GM23248 (cell line): ENCODE results near the gene MAP2K1. TPM values are rescaled to one million over a fixed set of nuclear protein-coding genes. Genes with fewer than 3 reads are reported as not detected.

Experiments used
- DNase-seq: peaks from one replicate; pipeline ENCODE4 v3.0.0-alpha.2; 2015
- H2AFZ ChIP-seq: fragments of 200-600 bp; sonication (generic); 2 replicates; pipeline ENCODE4 v1.6.1; 2016; ENCODE audit warnings: antibody characterized with exemption
- H3F3A ChIP-seq: fragments of 200-600 bp; sonication (generic); 2 replicates; pipeline ENCODE4 v1.6.1; 2016; ENCODE audit warnings: mild to moderate bottlenecking, antibody characterized with exemption, mixed run types; ENCODE audit not compliant: insufficient read depth
- H3K27ac ChIP-seq: fragments of 200-600 bp; sonication (generic); 2 replicates; pipeline ENCODE4 v1.5.1; 2016; ENCODE audit warnings: mild to moderate bottlenecking
- H3K27me3 ChIP-seq: fragments of 200-600 bp; sonication (generic); replicated peaks from 2 replicates; pipeline ENCODE4 v1.6.1; 2016; ENCODE audit warnings: mild to moderate bottlenecking; ENCODE audit not compliant: insufficient read depth
- H3K36me3 ChIP-seq: fragments of 200-600 bp; sonication (generic); 2 replicates; pipeline ENCODE4 v1.6.1; 2016; ENCODE audit warnings: low read depth, mild to moderate bottlenecking
- H3K4me1 ChIP-seq: fragments of 200-600 bp; sonication (generic); 2 replicates; pipeline ENCODE4 v1.6.1; 2016; ENCODE audit warnings: mild to moderate bottlenecking; ENCODE audit not compliant: insufficient read depth
- H3K4me2 ChIP-seq: fragments of 200-600 bp; sonication (generic); one replicate; pipeline ENCODE4 v1.6.1; 2016; ENCODE audit warnings: mild to moderate bottlenecking; ENCODE audit not compliant: unreplicated experiment
- H3K4me3 ChIP-seq: fragments of 200-600 bp; sonication (generic); 2 replicates; pipeline ENCODE4 v1.5.1; 2016; ENCODE audit warnings: mild to moderate bottlenecking
- H3K79me2 ChIP-seq: fragments of 200-600 bp; sonication (generic); 2 replicates; pipeline ENCODE4 v1.6.1; 2016; ENCODE audit warnings: mild to moderate bottlenecking; ENCODE audit not compliant: insufficient read depth
- H3K9ac ChIP-seq: fragments of 200-600 bp; sonication (generic); 2 replicates; pipeline ENCODE4 v1.6.1; 2016; ENCODE audit warnings: mild to moderate bottlenecking
- H3K9me2 ChIP-seq: fragments of 200-600 bp; sonication (generic); 2 replicates; pipeline ENCODE4 v1.6.1; 2016; ENCODE audit warnings: mixed run types, mild to moderate bottlenecking, moderate library complexity; ENCODE audit not compliant: insufficient read depth
- H3K9me3 ChIP-seq: fragments of 200-600 bp; sonication (generic); one replicate; pipeline ENCODE4 v1.6.1; 2017; ENCODE audit warnings: low read depth
- H4K20me1 ChIP-seq: fragments of 200-600 bp; sonication (generic); 2 replicates; pipeline ENCODE4 v1.6.0; 2016; ENCODE audit not compliant: insufficient read depth
- EZH2 ChIP-seq: fragments of 200-600 bp; sonication (generic); IDR thresholded peaks from 2 replicates; pipeline ENCODE4 v1.6.1; 2018; ENCODE audit warnings: antibody characterized with exemption, mild to moderate bottlenecking; ENCODE audit not compliant: insufficient read depth, poor library complexity, severe bottlenecking
- EZH2phosphoT487 ChIP-seq: fragments of 200-600 bp; sonication (generic); IDR thresholded peaks from 2 replicates; pipeline ENCODE4 v1.6.1; 2018; ENCODE audit warnings: antibody characterized with exemption, moderate library complexity, mild to moderate bottlenecking, low read depth; ENCODE audit not compliant: insufficient read depth
- WGBS, 2 experiments: methylation state at CpG; one replicate each; pipeline ENCODE4 v1.1.6; 2015 to 2017; ENCODE audit warnings: low lambda C conversion rate in 2 of 2, low coverage in 1 of 2; ENCODE audit errors: missing lambda C conversion rate in 2 of 2; 5-methylcytosine and 5-hydroxymethylcytosine counted together
- in situ Hi-C: fragments of 300-500 bp; cut with MboI; formaldehyde crosslinking; loops from 2 replicates; pipeline ENCODE4 v1.15.0; 2020
- polyA plus RNA-seq: library from polyadenylated mRNA; unstranded; fragments of >200 nt; fragmentation: Nextera tagmentation; extraction: Ambion mirVana; gene quantifications from 2 replicates; pipeline ENCODE4 v1.2.1, GENCODE V29; 2016
- total RNA-seq: library from RNA; depleted of rRNA; stranded (reverse); fragments of >200 nt; shearing (Covaris generic); gene quantifications from 2 replicates; pipeline ENCODE4 v1.2.3, GENCODE V29; 2014

Gene MAP2K1
- total and polyA plus RNA-seq, 2 experiments from 2014 or later = 55.7 to 56.2 TPM

- in situ Hi-C loops = no loop called here
- Histone ChIP-seq H3K4me2 (no peak overlapping the region), H4K20me1 (no peaks in the 10 kb centered on the region), H3K4me1 (peaks cover 11% of the 10 kb centered on the region; the same call in 1 of the 2 replicates), H3K4me3 (no peak overlapping the region), H3K36me3 (peaks cover 3% of the 10 kb centered on the region; the same call in 1 of the 2 replicates), H2AFZ (no peak overlapping the region), H3K9me2 (no peaks in the 10 kb centered on the region), H3K27ac (no peak overlapping the region), H3K79me2 (peaks cover 12% of the 10 kb centered on the region; the same call in 1 of the 2 replicates), H3K9ac (no peak overlapping the region), H3K27me3 (no peaks in the 10 kb centered on the region), H3F3A (no peaks in the 10 kb centered on the region), H3K9me3 (no peaks in the 10 kb centered on the region)
- TF ChIP-seq EZH2 = no peak
- no peak for TF ChIP-seq EZH2phosphoT487
- DNase-seq = no peak
- 83 to 88% methylated on average over 2 of the region's 2 CpGs for WGBS, 2 experiments
Measured at GRCh38 chr15:66477011-66477410, 90.3 kb downstream of the MAP2K1 start.

GRCh38 chr15:66480267-66480666 is 93.6 kb downstream of the MAP2K1 start:
- in situ Hi-C loops = no loop called here
- Histone ChIP-seq H3K9me3 (no peaks in the 10 kb centered on the region), H3K27me3 (no peaks in the 10 kb centered on the region), H3K79me2 (peaks cover 6% of the 10 kb centered on the region; the same call in 1 of the 2 replicates), H2AFZ (no peak overlapping the region), H3K4me3 (no peak overlapping the region), H3K4me2 (no peak overlapping the region), H3F3A (0 out of 2 replicates have a peak, but pooled peaks cover 8% of the 10 kb centered on the region), H3K4me1 (peaks cover 8% of the 10 kb centered on the region; the same call in 1 of the 2 replicates), H3K9ac (no peak overlapping the region), H3K27ac (no peak overlapping the region), H3K9me2 (no peaks in the 10 kb centered on the region), H4K20me1 (no peaks in the 10 kb centered on the region; the same call in 1 of the 2 replicates), H3K36me3 (peaks cover 5% of the 10 kb centered on the region; the same call in 1 of the 2 replicates)
- TF ChIP-seq EZH2phosphoT487 (no peak), EZH2 (no peak)
- WGBS, 2 experiments = 97 to 99% methylated on average over 6 of the region's 6 CpGs
- DNase-seq = no peak

DNA sequence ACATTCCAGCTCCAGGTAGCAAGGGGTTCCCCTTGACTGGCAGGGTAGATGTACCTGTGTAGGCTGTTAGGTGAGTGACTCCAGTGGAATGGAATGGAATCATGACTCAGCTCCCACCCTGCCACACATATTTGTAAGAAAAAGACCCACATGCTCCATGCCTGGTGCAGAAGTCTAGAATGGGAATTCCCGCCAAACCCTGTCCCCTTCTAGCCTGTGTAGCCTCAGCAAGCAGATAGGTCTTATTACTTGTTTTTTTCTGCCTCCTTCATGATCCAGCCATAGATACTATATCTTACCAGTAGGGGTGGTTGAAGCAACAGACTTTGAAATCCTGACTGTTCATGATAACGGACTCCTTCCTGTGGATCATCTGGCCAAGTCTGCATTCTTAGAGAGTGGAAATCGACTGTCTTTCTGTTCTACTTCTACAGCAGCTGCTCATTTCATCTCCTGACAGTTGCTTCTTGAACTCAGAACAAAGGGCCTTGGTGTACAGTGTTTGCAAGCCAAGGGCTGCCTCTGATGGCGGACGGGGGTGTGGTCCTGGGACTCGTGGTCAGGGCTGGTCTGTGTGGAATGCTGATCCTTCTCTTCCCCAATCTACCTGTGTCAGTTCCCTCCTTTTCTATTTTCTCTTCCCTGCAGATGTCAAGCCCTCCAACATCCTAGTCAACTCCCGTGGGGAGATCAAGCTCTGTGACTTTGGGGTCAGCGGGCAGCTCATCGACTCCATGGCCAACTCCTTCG is 94.6 kb downstream of the MAP2K1 start:
- Histone ChIP-seq H3K27ac (no peak overlapping the region), H4K20me1 (no peaks in the 10 kb centered on the region; the same call in 1 of the 2 replicates), H3K4me2 (no peak overlapping the region), H3K9me2 (no peaks in the 10 kb centered on the region), H3K27me3 (no peaks in the 10 kb centered on the region), H3F3A (0 out of 2 replicates have a peak, but pooled peaks cover 8% of the 10 kb centered on the region), H3K9me3 (no peaks in the 10 kb centered on the region), H2AFZ (no peak overlapping the region), H3K4me1 (peaks cover 8% of the 10 kb centered on the region; the same call in 1 of the 2 replicates), H3K9ac (no peak overlapping the region), H3K79me2 (no peaks in the 10 kb centered on the region; the same call in 1 of the 2 replicates), H3K36me3 (peaks cover 8% of the 10 kb centered on the region; the same call in 1 of the 2 replicates), H3K4me3 (no peak overlapping the region)
- TF ChIP-seq EZH2phosphoT487 = no peak
- TF ChIP-seq EZH2 = no peak
- 97 to 98% methylated on average over 10 of the region's 10 CpGs for WGBS, 2 experiments
- in situ Hi-C loops = no loop called here
- no peak for DNase-seq

DNA sequence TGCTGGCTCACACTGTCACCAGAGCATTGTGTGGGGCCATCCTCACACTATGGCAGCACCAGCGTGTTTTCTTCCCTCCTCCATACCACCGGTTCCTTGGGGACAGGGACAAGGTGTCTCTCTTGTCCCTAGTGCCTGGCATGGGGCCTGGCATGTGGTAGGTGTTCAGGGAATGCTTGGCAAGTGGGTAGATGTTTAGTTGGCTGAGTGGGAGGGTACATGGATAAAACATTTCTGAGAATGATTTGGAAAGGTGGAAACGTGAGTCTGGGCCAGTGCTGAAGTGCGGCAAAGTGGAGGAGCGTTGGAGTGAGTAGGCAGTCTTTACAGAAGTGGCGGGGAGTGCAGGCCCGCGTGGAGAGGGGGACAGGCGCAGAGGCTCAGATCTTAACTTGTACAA is 95.8 kb downstream of the MAP2K1 start:
- 96 to 99% methylated on average over 9 of the region's 9 CpGs for WGBS, 2 experiments
- Histone ChIP-seq H3K9me2 (no peaks in the 10 kb centered on the region), H3K9ac (no peak overlapping the region), H3K27me3 (no peaks in the 10 kb centered on the region), H3K4me1 (peaks cover 8% of the 10 kb centered on the region; the same call in 1 of the 2 replicates), H3K9me3 (no peaks in the 10 kb centered on the region), H4K20me1 (no peaks in the 10 kb centered on the region; the same call in 1 of the 2 replicates), H3K36me3 (peaks cover 21% of the 10 kb centered on the region; the same call in 1 of the 2 replicates), H2AFZ (no peak overlapping the region), H3F3A (0 out of 2 replicates have a peak, but pooled peaks cover 8% of the 10 kb centered on the region), H3K79me2 (no peaks in the 10 kb centered on the region; the same call in 1 of the 2 replicates), H3K4me3 (no peak overlapping the region), H3K4me2 (no peak overlapping the region), H3K27ac (no peak overlapping the region)
- in situ Hi-C loops = no loop called here
- TF ChIP-seq EZH2 = no peak
- DNase-seq = no peak
